Mucosa of descending colon (tissue), 3 donors: ENCODE data around the gene TST. TPM values are rescaled to one million over a fixed set of nuclear protein-coding genes. Genes with fewer than 3 reads are reported as not detected.

Experiments
- ATAC-seq: fragments of 200-7000 bp; cut with Tn5 transposase; one replicate; pipeline ENCODE4 v1.9.1; 2020; ENCODE audit warnings: mild to moderate bottlenecking, moderate library complexity
- DNase-seq, 3 donors: peaks; one replicate each; pipeline ENCODE4 v3.0.0-alpha.2; 2020
- H3K36me3 ChIP-seq: fragments of 200-600 bp; one replicate; pipeline ENCODE4 v1.8.0; 2021; ENCODE audit warnings: low read depth, mild to moderate bottlenecking
- H3K4me1 ChIP-seq: fragments of 200-600 bp; one replicate; pipeline ENCODE4 v1.8.0; 2021; ENCODE audit warnings: low read depth, mild to moderate bottlenecking
- H3K4me3 ChIP-seq: fragments of 200-600 bp; one replicate; pipeline ENCODE4 v1.8.0; 2021; ENCODE audit warnings: mild to moderate bottlenecking
- H3K9me3 ChIP-seq: fragments of 200-600 bp; one replicate; pipeline ENCODE4 v1.8.0; 2021; ENCODE audit warnings: mild to moderate bottlenecking
- CTCF ChIP-seq: fragments of 200-600 bp; IDR thresholded peaks from one replicate; pipeline ENCODE4 v1.8.0; 2022; ENCODE audit warnings: antibody characterized with exemption, mild to moderate bottlenecking
- intact Hi-C, 2 donors: fragments of 100-400 bp; cut with DNase I in 1 of 2; cut with micrococcal nuclease in 1 of 2; formaldehyde crosslinking; loops; one replicate each; pipeline versions ENCODE4 v1.11.0 to v1.11.1; 2022; cut with DNase I, micrococcal nuclease
- total RNA-seq, 3 donors: library from RNA; stranded (reverse); fragmentation: NEBNext Ultra II Directional in 2 of 3; extraction: Animal tissue kit (Norgen Biotek cat#: 25700) in 2 of 3; gene quantifications; one replicate each; pipeline versions ENCODE4 v1.2.1 to v1.2.4, GENCODE V29; 2021 to 2023
- donor health status: DM: no; HTN: no; CAD: no; lungs with moderate emphysema.
- donor health status: DM: no; HTN: no; CAD: no.
- donor health status: DM: no; HTN: yes; CAD: no.

Gene TST
- total RNA-seq, 3 donors from 2014 or later: 170 to 494 (median 337) TPM

GRCh38 chr22:36986242-36986821, 32.9 kb downstream of the TST start:
- H3K4me3 ChIP-seq: no peak overlapping the region
- H3K36me3 ChIP-seq: no peaks in the 10 kb centered on the region
- intact Hi-C loops: no loop called here
- H3K9me3 ChIP-seq: peaks cover 10% of the 10 kb centered on the region
- TF ChIP-seq CTCF: peak; percentile 59
- no peaks in the 10 kb centered on the region for H3K4me1 ChIP-seq
- peak; percentile 68 for ATAC-seq
- peak in 2 of 3 donors; percentile 71 to 72 for DNase-seq

- intact Hi-C loops: no loop called here
- Histone ChIP-seq H3K9me3 (peaks cover 10% of the 10 kb centered on the region), H3K4me3 (no peak overlapping the region), H3K4me1 (no peaks in the 10 kb centered on the region), H3K36me3 (no peaks in the 10 kb centered on the region)
- DNase-seq (no peak), ATAC-seq (no peak)
- no peak for TF ChIP-seq CTCF
These were observed 33.9 kb downstream of the TST start for GRCh38 chr22:36985211-36985889.

- ATAC-seq (no peak), DNase-seq (no peak)
- intact Hi-C loops: no loop called here
These were observed 37.1 kb downstream of the TST start for GRCh38 chr22:36982136-36982535.

GRCh38 chr22:36981247-36981775, 37.9 kb downstream of the TST start:
- Histone ChIP-seq H3K36me3 (no peaks in the 10 kb centered on the region), H3K4me3 (no peak overlapping the region), H3K4me1 (no peaks in the 10 kb centered on the region), H3K9me3 (peaks cover 9% of the 10 kb centered on the region)
- TF ChIP-seq CTCF: no peak
- DNase-seq (no peak), ATAC-seq (no peak)
- intact Hi-C loops: no loop called here

More at GRCh38 chr22:36982136-36982535, 37.1 kb downstream of the TST start:
- Histone ChIP-seq H3K4me3 (no peak overlapping the region), H3K36me3 (no peaks in the 10 kb centered on the region), H3K9me3 (peaks cover 10% of the 10 kb centered on the region), H3K4me1 (no peaks in the 10 kb centered on the region)
- TF ChIP-seq CTCF: no peak

GRCh38 chr22:36979016-36979910, 40.0 kb downstream of the TST start:
- Histone ChIP-seq H3K4me3 (no peak overlapping the region), H3K9me3 (no peaks in the 10 kb centered on the region), H3K4me1 (no peaks in the 10 kb centered on the region), H3K36me3 (no peaks in the 10 kb centered on the region)
- ATAC-seq: no peak
- no peak for TF ChIP-seq CTCF
- no peak for DNase-seq
- intact Hi-C loops: loop anchor here (10.0 kb wide), 2 partner anchors 124 to 194 kb away; no protein-coding TSS in a partner anchor
